Adrenal gland (tissue), 5 donors: ENCODE measurements around the gene NUP93.

Experiments used
- POLR2A ChIP-seq, 2 donors: fragments of 450-650 bp; IDR thresholded peaks; one replicate each; pipeline ENCODE4 v1.6.1; 2017; ENCODE audit warnings: antibody characterized with exemption in 2 of 2, mild to moderate bottlenecking in 2 of 2, moderate library complexity in 1 of 2
- TF ChIP-seq, protein P1 (sequence below), 6 experiments: fragments of 450-650 bp in 4 of 6; fragments of 200-600 bp in 2 of 6; sonication (generic) in 1 of 6; IDR thresholded peaks; 1 replicate in 5 of 6; 2 replicates in 1 of 6; pipeline versions ENCODE4 v1.5.1 to v1.8.0; 2016 to 2021; ENCODE audit warnings: antibody characterized with exemption in 6 of 6, mild to moderate bottlenecking in 2 of 6, moderate library complexity in 1 of 6
- donor health status: DM: no; HTN: no; CAD: no.

GRCh38 chr16:56871172-56871593, 141.3 kb downstream of the NUP93 start:
- TF ChIP-seq POLR2A (IDR thresholded peaks at IDR 0.05), result no peak
- TF ChIP-seq, protein P1, sequence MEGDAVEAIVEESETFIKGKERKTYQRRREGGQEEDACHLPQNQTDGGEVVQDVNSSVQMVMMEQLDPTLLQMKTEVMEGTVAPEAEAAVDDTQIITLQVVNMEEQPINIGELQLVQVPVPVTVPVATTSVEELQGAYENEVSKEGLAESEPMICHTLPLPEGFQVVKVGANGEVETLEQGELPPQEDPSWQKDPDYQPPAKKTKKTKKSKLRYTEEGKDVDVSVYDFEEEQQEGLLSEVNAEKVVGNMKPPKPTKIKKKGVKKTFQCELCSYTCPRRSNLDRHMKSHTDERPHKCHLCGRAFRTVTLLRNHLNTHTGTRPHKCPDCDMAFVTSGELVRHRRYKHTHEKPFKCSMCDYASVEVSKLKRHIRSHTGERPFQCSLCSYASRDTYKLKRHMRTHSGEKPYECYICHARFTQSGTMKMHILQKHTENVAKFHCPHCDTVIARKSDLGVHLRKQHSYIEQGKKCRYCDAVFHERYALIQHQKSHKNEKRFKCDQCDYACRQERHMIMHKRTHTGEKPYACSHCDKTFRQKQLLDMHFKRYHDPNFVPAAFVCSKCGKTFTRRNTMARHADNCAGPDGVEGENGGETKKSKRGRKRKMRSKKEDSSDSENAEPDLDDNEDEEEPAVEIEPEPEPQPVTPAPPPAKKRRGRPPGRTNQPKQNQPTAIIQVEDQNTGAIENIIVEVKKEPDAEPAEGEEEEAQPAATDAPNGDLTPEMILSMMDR (IDR thresholded peaks at IDR 0.05), result no peak
